SU-DHL-6 (cell line): ENCODE measurements around the gene TMEM267.

Source experiments
- H2AFZ ChIP-seq: fragments of 200-600 bp; sonication (generic); 2 replicates; pipeline ENCODE4 v1.6.1; 2014; ENCODE audit warnings: low read depth, mild to moderate bottlenecking, moderate library complexity, mixed read lengths, antibody characterized with exemption, low read length; ENCODE audit not compliant: severe bottlenecking
- H3F3A ChIP-seq: fragments of 200-600 bp; shearing (Covaris generic); 2 replicates; pipeline ENCODE4 v1.6.0; 2016; ENCODE audit warnings: antibody characterized with exemption, mild to moderate bottlenecking; ENCODE audit not compliant: insufficient read depth
- H3K27ac ChIP-seq: fragments of 200-600 bp; sonication (generic); 2 replicates; pipeline ENCODE4 v1.5.1; 2016; ENCODE audit warnings: low read depth, mild to moderate bottlenecking, low read length, moderate library complexity, mixed read lengths
- H3K27me3 ChIP-seq: fragments of 200-600 bp; sonication (generic), shearing (Covaris generic); 2 replicates; pipeline ENCODE4 v1.6.0; 2014; ENCODE audit warnings: mild to moderate bottlenecking, low read length
- H3K36me3 ChIP-seq: fragments of 200-600 bp; sonication (generic); 2 replicates; pipeline ENCODE4 v1.6.1; 2014; ENCODE audit warnings: mild to moderate bottlenecking, low read length, mixed read lengths
- H3K4me2 ChIP-seq: fragments of 300-600, 200-600 bp; shearing (Covaris generic), sonication (generic); 2 replicates; pipeline ENCODE4 v1.6.0; 2014; ENCODE audit warnings: low read length, low read depth, mild to moderate bottlenecking; ENCODE audit not compliant: poor library complexity, severe bottlenecking
- H3K4me3 ChIP-seq: fragments of 200-600 bp; sonication (generic); 2 replicates; pipeline ENCODE4 v1.5.1; 2014; ENCODE audit warnings: antibody characterized with exemption, low read length, mild to moderate bottlenecking, mixed read lengths; ENCODE audit not compliant: insufficient read depth, poor library complexity, severe bottlenecking
- H3K79me2 ChIP-seq: fragments of 200-600 bp; sonication (generic); 2 replicates; pipeline ENCODE4 v1.6.1; 2014; ENCODE audit warnings: mild to moderate bottlenecking, low read length, moderate library complexity; ENCODE audit not compliant: insufficient read depth
- H3K9ac ChIP-seq: fragments of 200-600 bp; sonication (generic); 2 replicates; pipeline ENCODE4 v1.7.0; 2014; ENCODE audit warnings: mild to moderate bottlenecking, low read length
- H3K9me2 ChIP-seq: fragments of 200-600 bp; sonication (generic); replicated peaks from 2 replicates; pipeline ENCODE4 v1.6.1; 2014; ENCODE audit warnings: low read length; ENCODE audit not compliant: insufficient read depth
- H3K9me3 ChIP-seq: fragments of 200-600 bp; sonication (generic); 2 replicates; pipeline ENCODE4 v1.6.1; 2014; ENCODE audit warnings: low read length, mixed read lengths; ENCODE audit not compliant: insufficient read depth
- H4K20me1 ChIP-seq: fragments of 200-600 bp; sonication (generic); 2 replicates; pipeline ENCODE4 v1.6.1; 2014; ENCODE audit warnings: low read depth, mild to moderate bottlenecking, antibody characterized with exemption, low read length, moderate library complexity, mixed read lengths
- EZH2phosphoT487 ChIP-seq: fragments of 200-600 bp; sonication (generic), shearing (Covaris generic); conservative IDR thresholded peaks from 2 replicates; pipeline ENCODE4 v1.6.1; 2018; ENCODE audit warnings: mild to moderate bottlenecking, antibody characterized with exemption, low read length, moderate library complexity, mixed read lengths
- TF ChIP-seq, protein P1 (sequence below): fragments of 200-600 bp; sonication (generic); IDR thresholded peaks from one replicate; pipeline ENCODE4 v1.5.1; 2017; ENCODE audit warnings: antibody characterized with exemption, mild to moderate bottlenecking, low read length, moderate library complexity; ENCODE audit not compliant: insufficient read depth, poor library complexity, severe bottlenecking

The TMEM267 gene

DNA sequence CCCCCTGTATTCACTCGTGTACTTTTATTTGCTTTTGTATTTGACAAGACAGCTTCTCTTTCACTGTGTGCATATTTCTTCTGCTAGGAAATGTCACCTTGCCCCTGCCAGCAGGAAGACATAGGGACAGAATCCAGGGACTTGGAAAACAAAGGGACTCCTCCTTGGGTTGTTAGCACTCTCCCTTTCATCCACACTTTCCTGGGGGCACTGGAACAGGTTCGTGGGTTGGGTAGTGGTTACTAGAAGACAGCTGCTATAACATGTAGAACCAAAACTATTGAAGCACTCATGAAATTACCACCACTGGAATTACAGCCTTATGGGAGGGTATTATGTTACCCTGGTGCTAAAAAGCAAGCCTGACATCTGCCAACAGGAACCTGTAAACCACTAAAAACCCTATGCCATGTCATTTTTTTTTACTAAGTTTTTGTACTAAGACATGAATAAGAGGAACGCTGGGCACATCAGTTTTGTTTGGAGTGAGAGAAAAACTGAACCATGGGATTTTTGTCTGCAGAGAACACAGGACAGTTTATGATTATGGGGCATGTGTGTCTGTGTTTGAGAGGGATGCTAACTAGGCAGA lies 66.8 kb downstream of the TMEM267 start:
- no peaks in the 10 kb centered on the region for H3F3A ChIP-seq
- TF ChIP-seq EZH2phosphoT487 = no peak
- TF ChIP-seq, protein P1, sequence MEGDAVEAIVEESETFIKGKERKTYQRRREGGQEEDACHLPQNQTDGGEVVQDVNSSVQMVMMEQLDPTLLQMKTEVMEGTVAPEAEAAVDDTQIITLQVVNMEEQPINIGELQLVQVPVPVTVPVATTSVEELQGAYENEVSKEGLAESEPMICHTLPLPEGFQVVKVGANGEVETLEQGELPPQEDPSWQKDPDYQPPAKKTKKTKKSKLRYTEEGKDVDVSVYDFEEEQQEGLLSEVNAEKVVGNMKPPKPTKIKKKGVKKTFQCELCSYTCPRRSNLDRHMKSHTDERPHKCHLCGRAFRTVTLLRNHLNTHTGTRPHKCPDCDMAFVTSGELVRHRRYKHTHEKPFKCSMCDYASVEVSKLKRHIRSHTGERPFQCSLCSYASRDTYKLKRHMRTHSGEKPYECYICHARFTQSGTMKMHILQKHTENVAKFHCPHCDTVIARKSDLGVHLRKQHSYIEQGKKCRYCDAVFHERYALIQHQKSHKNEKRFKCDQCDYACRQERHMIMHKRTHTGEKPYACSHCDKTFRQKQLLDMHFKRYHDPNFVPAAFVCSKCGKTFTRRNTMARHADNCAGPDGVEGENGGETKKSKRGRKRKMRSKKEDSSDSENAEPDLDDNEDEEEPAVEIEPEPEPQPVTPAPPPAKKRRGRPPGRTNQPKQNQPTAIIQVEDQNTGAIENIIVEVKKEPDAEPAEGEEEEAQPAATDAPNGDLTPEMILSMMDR = no peak
- no peaks in the 10 kb centered on the region for H3K9me3 ChIP-seq
- no peak overlapping the region for H2AFZ ChIP-seq
- no peaks in the 10 kb centered on the region for H3K36me3 ChIP-seq
- no peak overlapping the region for H3K4me2 ChIP-seq
- no peaks in the 10 kb centered on the region for H3K27me3 ChIP-seq
- H4K20me1 ChIP-seq = no peaks in the 10 kb centered on the region
- H3K9ac ChIP-seq = no peak overlapping the region
- no peak overlapping the region for H3K4me3 ChIP-seq
- H3K79me2 ChIP-seq = no peaks in the 10 kb centered on the region
- no peaks in the 10 kb centered on the region for H3K9me2 ChIP-seq
- H3K27ac ChIP-seq = no peak overlapping the region

DNA sequence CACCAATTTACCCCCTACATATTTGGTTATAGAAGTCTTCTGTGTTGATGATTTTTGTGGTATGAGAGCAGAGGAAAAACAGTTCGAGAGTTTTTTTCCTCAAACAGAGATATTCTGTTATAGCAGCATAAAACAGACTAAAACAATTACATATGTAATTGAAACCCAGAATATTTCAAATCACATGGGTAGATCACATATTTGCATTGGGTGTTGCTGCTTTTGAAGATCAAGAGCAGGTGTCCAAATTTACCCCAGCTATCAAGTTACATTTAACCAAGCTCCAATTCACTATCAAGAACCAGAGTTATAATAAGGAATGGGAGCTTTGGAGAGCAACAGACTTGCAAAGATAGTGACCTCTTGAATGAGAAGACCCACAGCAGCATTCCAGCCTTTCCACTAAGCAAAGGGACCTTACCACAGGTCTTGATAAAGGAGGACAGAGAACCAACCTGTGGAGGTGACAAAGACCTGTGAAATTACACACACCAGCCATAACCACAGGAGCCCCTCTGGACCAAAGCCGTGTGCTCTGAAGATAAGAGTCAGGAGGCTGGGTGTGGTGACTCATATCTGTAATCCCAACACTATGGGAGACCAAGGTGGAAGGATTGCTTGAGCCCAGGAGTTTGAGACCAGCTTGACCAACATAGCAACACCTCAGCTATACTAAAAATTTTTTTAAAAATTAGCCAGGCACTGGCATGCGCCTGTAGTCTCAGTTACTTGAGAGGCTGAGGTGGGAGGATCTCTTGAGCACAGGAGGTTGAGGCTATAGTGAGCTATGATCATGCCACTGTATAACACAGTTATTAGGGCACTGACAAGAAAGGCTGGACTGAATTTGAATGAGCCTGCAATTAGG lies 67.5 kb downstream of the TMEM267 start:
- Histone ChIP-seq H3K4me3 (no peak overlapping the region), H3K9me2 (no peaks in the 10 kb centered on the region), H3K27me3 (no peaks in the 10 kb centered on the region), H3K36me3 (no peaks in the 10 kb centered on the region), H4K20me1 (no peaks in the 10 kb centered on the region), H3K79me2 (no peaks in the 10 kb centered on the region), H3K9ac (no peak overlapping the region), H3K4me2 (no peak overlapping the region), H3F3A (no peaks in the 10 kb centered on the region), H3K27ac (no peak overlapping the region), H3K9me3 (no peaks in the 10 kb centered on the region), H2AFZ (no peak overlapping the region)
- no peak for TF ChIP-seq EZH2phosphoT487
- TF ChIP-seq, protein P1 = no peak

DNA sequence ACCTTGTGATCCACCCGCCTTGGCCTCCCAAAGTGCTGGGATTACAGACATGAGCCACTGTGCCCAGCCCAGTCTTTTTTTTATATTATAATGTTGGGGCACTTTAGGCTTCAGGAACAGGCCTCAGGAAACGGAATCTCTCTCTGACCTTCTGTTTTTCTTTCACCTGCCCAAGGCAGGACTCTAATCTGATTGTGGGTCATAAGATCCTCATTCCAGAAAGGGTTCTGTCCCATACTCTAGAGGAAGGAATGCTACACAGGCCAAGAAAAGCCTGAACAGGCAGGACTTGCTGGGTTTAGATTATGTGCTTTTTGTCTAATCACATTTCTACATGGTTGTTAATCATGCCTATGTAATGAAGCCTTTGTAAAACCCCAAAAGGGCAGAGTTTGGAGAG lies 69.7 kb downstream of the TMEM267 start:
- no peaks in the 10 kb centered on the region for H3K9me3 ChIP-seq
- no peaks in the 10 kb centered on the region for H3K27me3 ChIP-seq
- H3K4me3 ChIP-seq = no peak overlapping the region
- no peak overlapping the region for H3K27ac ChIP-seq
- H3F3A ChIP-seq = no peaks in the 10 kb centered on the region
- no peaks in the 10 kb centered on the region for H3K79me2 ChIP-seq
- H3K4me2 ChIP-seq = no peak overlapping the region
- no peaks in the 10 kb centered on the region for H3K9me2 ChIP-seq
- H3K9ac ChIP-seq = no peak overlapping the region
- TF ChIP-seq EZH2phosphoT487 = no peak
- TF ChIP-seq, protein P1 = no peak
- H2AFZ ChIP-seq = no peak overlapping the region
- no peaks in the 10 kb centered on the region for H4K20me1 ChIP-seq
- no peaks in the 10 kb centered on the region for H3K36me3 ChIP-seq
